ENCODE data around the gene LRP11. TPM values are rescaled to one million over a fixed set of nuclear protein-coding genes. Genes with fewer than 3 reads are reported as not detected.

The LRP11 gene
- total and polyA plus RNA-seq, 2 of the 13 experiments (the other 11 are each of a cell fraction or from before 2014, with no cell fraction given), result 32.4 to 48.9 TPM

- TF ChIP-seq NKX3-1 (CRISPR knock-in tag; IDR thresholded peaks at IDR 0.05) (0 out of 2 replicates have a peak, but pooled peaks have one; percentile 27), NFE2L2 (IDR thresholded peaks at IDR 0.05; ENCODE audit: low read length) (no peak), SRF (IDR thresholded peaks at IDR 0.05; ENCODE audit: low read depth, low read length) (0 out of 2 replicates have a peak, but pooled peaks have one; percentile 6), AHR (CRISPR knock-in tag; IDR thresholded peaks at IDR 0.05) (no peak), CTCF (CRISPR knock-in tag; IDR thresholded peaks at IDR 0.05) (peak; percentile 87), ZNF883 (CRISPR knock-in tag; IDR thresholded peaks at IDR 0.05; ENCODE audit: not compliant biosample characterization) (no peak)
These were observed 29.4 kb downstream of the LRP11 start (continued) for GRCh38 chr6:149834513-149835481.

- Histone ChIP-seq H3K27me3 (ENCODE audit: control insufficient read depth in 1 of 2, insufficient read depth in 2 of 2, low read length in 2 of 2) (no peaks in the 10 kb centered on the region), H3K27ac (ENCODE audit: extremely low read length, insufficient read depth, low read length) (no peak overlapping the region), H3K4me1 (ENCODE audit: insufficient read depth, low read length) (peaks cover 26% of the 10 kb centered on the region), H3K79me2 (ENCODE audit: insufficient read depth, low read length) (no peaks in the 10 kb centered on the region), H3K9me3 (ENCODE audit: low read length) (no peaks in the 10 kb centered on the region), H3K36me3 (replicated peaks in 1 of 2; ENCODE audit: control insufficient read depth in 1 of 2, insufficient read depth in 2 of 2, low read length in 2 of 2) (peaks cover 5 to 12% of the 10 kb centered on the region in 2 experiments; a peak in 3 of 5 replicates), H3K9ac (ENCODE audit: insufficient read depth, low read depth, low read length) (no peak overlapping the region), H3K4me2 (ENCODE audit: low read depth, low read length) (no peak overlapping the region), H4K20me1 (ENCODE audit: insufficient read depth, low read length) (no peaks in the 10 kb centered on the region), H2AFZ (ENCODE audit: low read length) (no peak overlapping the region), H3K4me3 (replicated peaks in 1 of 3; ENCODE audit: insufficient read depth in 1 of 3, low read depth in 2 of 3, low read length in 3 of 3) (no peak overlapping the region)
- no TSS peak for BruUV-seq (replicated peaks)
- DNase-seq (ENCODE audit: low spot score), result no peak
- POLR2A ChIA-PET, result no interaction called here
- intact Hi-C loops (cut with micrococcal nuclease; ENCODE audit: unreplicated experiment) (loop anchor here (1.0 to 5.0 kb wide), 3 partner anchors 32 to 186 kb away; partner anchors contain the start of gene KATNA1), in situ Hi-C loops (cut with HindIII; ENCODE audit: extremely low pct_ligation_motif_present, low pct_unique_long_range_greater_than_20kb) (no loop called here)
- WGBS (ENCODE audit: low lambda C conversion rate), result 99% methylated on average over 3 of the region's 3 CpGs
- TF ChIP-seq FOXA3 (CRISPR knock-in tag; IDR thresholded peaks at IDR 0.05) (no peak), SMAD9 (CRISPR knock-in tag; IDR thresholded peaks at IDR 0.05) (no peak), HNRNPL (IDR thresholded peaks at IDR 0.05; ENCODE audit: low read depth, low read length) (no peak), ZBTB7A (CRISPR knock-in tag; IDR thresholded peaks at IDR 0.05) (no peak), ZNF788 (CRISPR knock-in tag; IDR thresholded peaks at IDR 0.05; ENCODE audit: borderline replicate concordance) (no peak), SRSF9 (IDR thresholded peaks at IDR 0.05; ENCODE audit: borderline replicate concordance, insufficient read depth, low read depth, low read length, poor library complexity, severe bottlenecking) (no peak), RNF2 (conservative IDR thresholded peaks at IDR 0.05; ENCODE audit: low read depth) (no peak), ZSCAN9 (CRISPR knock-in tag; IDR thresholded peaks at IDR 0.05; ENCODE audit: borderline replicate concordance) (no peak), ZIK1 (CRISPR knock-in tag; IDR thresholded peaks at IDR 0.05; ENCODE audit: borderline replicate concordance, low read depth) (no peak), YEATS4 (CRISPR knock-in tag; IDR thresholded peaks at IDR 0.05; ENCODE audit: borderline replicate concordance) (no peak), HNF4G (IDR thresholded peaks at IDR 0.05; ENCODE audit: borderline replicate concordance, low read depth, low read length) (no peak), HNF4G (CRISPR knock-in tag; IDR thresholded peaks at IDR 0.05; ENCODE audit: borderline replicate concordance, low read depth) (no peak)
- CTCF ChIA-PET (ENCODE audit: low intra/inter-chr PET ratio, low total read pairs), result interaction anchor here (1.4 to 2.7 kb wide), 4 partner anchors 31 to 96 kb away, joined by 7 to 50 read pairs (median 18); partner anchors contain the start of gene LRP11
- no peak for ATAC-seq
- FAIRE-seq, result no peak
These were observed 30.5 kb downstream of the LRP11 start for GRCh38 chr6:149833651-149834050.
